ENCODE results near the gene TRIM28.

GRCh38 chr19:58562122-58563033 lies 18.5 kb downstream of the TRIM28 start:
- TF ChIP-seq POLR2AphosphoS5 (IDR thresholded peaks at IDR 0.05; ENCODE audit: low read depth, low read length) (peak; percentile 47; the same call in 1 of the 2 replicates), POLR2A (IDR thresholded peaks at IDR 0.05; ENCODE audit: low read depth, low read length) (peak; percentile 68; the same call in 1 of the 2 replicates)

All from GM12892 (cell line).